GM20000 (cell line): ENCODE results near the gene SH3PXD2A.
A peak's percentile ranks its signal among the peaks of the same experiment; 100 is the strongest.
"Not testable (repeated sequence)": the region's sequence is repeated elsewhere in the genome, so short reads cannot be mapped to it uniquely, and the experiment has no call there.

Experiments
- DNase-seq: peaks from one replicate; pipeline ENCODE4 v3.0.0; 2012; ENCODE audit warnings: low spot score
- CTCF ChIP-seq: IDR thresholded peaks from 2 replicates; pipeline ENCODE4 v1.5.1; 2012; ENCODE audit warnings: mild to moderate bottlenecking, control low read depth; ENCODE audit errors: extremely low read depth, missing control alignments

Gene SH3PXD2A

GRCh38 chr10:103666087-103666761, 189.2 kb downstream of the SH3PXD2A start:
- DNase-seq: no peak
- TF ChIP-seq CTCF: peak; percentile 26

GRCh38 chr10:103665162-103665889, 190.1 kb downstream of the SH3PXD2A start:
- no peak for DNase-seq

GRCh38 chr10:103663802-103664201, 191.6 kb downstream of the SH3PXD2A start:
- TF ChIP-seq CTCF: no peak
- DNase-seq: no peak

More at GRCh38 chr10:103665162-103665889, 190.1 kb downstream of the SH3PXD2A start:
- no peak for TF ChIP-seq CTCF

GRCh38 chr10:103663236-103663635, 192.1 kb downstream of the SH3PXD2A start:
- no peak for TF ChIP-seq CTCF
- DNase-seq: no peak

GRCh38 chr10:103662704-103663103, 192.7 kb downstream of the SH3PXD2A start:
- DNase-seq: not testable (repeated sequence)

- TF ChIP-seq CTCF: no peak
These were observed 194.0 kb downstream of the SH3PXD2A start for GRCh38 chr10:103661198-103661950.

GRCh38 chr10:103660364-103661197, 194.8 kb downstream of the SH3PXD2A start:
- peak; percentile 68 for DNase-seq
- no peak for TF ChIP-seq CTCF

More at GRCh38 chr10:103661198-103661950, 194.0 kb downstream of the SH3PXD2A start:
- peak; percentile 90 for DNase-seq
